GM23248 (cell line): ENCODE data around the gene CX3CL1.

Experiments used
- EZH2 ChIP-seq: fragments of 200-600 bp; sonication (generic); IDR thresholded peaks from 2 replicates; pipeline ENCODE4 v1.6.1; 2018; ENCODE audit warnings: antibody characterized with exemption, mild to moderate bottlenecking; ENCODE audit not compliant: insufficient read depth, poor library complexity, severe bottlenecking
- EZH2phosphoT487 ChIP-seq: fragments of 200-600 bp; sonication (generic); IDR thresholded peaks from 2 replicates; pipeline ENCODE4 v1.6.1; 2018; ENCODE audit warnings: antibody characterized with exemption, moderate library complexity, mild to moderate bottlenecking, low read depth; ENCODE audit not compliant: insufficient read depth

DNA sequence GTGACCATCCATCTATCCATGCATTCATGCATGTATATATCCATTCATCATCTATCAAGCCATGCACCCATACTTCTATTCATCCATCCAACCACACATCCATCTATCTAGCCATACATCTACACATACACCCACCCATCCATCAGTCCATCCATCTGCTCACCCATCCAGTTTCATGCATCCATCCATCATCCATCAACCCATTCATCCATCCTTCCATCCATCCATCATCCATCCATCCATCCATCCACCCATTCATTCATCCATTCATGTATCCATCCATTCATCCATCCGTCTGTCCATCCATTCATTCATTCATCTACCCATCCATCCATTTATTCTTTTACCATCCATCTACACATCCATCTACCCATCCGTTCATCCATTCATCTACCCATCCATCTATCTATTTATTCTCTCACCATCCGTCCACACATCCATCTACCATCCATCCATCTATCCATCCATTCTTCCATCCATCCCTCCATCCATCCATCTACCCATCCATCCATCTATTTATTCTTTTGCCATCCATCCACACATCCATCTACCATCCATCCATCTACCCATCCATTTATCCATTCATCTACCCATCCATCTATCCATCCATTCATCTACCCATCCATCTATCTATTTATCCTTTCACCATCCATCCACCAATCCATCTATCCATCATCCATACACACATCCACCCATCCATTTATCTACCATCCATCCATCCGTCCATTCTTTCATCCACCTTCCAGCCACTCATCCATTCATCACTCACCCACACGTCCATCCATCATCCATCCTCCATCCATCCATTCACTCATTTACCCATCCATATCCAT, 35.4 kb downstream of the CX3CL1 start:
- TF ChIP-seq EZH2phosphoT487 (no peak), EZH2 (no peak)
